Measurements from ENCODE around the gene HSF2. TPM values are rescaled to one million over a fixed set of nuclear protein-coding genes. Genes with fewer than 3 reads are reported as not detected.
"Not testable (repeated sequence)": the region's sequence is repeated elsewhere in the genome, so short reads cannot be mapped to it uniquely, and the experiment has no call there.

HSF2 gene
- total RNA-seq, 4 donors from 2014 or later, result 6.9 to 21.5 (median 11.4) TPM

DNA sequence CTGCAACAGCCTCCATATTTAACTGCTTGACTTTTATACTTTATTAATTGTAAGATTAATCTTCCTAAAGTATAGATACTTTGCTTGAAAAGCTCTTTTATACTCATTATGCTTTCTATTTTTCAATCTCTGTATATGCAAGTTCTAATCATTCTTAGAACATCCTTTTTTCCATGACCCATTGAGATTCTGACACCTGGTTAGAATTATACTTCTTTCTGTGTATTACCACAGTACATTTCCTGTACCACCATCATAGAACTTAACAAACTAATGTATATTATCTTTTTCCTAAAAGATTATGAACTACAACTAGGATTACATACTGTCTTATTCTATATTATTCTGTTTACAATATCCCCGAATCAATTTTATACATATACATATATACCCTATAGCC, 58.6 kb downstream of the HSF2 start:
- H3K27me3 ChIP-seq, result no peaks in the 10 kb centered on the region
- no peak overlapping the region for H3K27ac ChIP-seq
- H3K4me3 ChIP-seq, result no peak overlapping the region
- H3K36me3 ChIP-seq, result peaks cover 0 to 52% (median 0%) of the 10 kb centered on the region in 3 donors
- no peak for TF ChIP-seq POLR2A (IDR thresholded peaks at IDR 0.05)
- TF ChIP-seq, protein P1, sequence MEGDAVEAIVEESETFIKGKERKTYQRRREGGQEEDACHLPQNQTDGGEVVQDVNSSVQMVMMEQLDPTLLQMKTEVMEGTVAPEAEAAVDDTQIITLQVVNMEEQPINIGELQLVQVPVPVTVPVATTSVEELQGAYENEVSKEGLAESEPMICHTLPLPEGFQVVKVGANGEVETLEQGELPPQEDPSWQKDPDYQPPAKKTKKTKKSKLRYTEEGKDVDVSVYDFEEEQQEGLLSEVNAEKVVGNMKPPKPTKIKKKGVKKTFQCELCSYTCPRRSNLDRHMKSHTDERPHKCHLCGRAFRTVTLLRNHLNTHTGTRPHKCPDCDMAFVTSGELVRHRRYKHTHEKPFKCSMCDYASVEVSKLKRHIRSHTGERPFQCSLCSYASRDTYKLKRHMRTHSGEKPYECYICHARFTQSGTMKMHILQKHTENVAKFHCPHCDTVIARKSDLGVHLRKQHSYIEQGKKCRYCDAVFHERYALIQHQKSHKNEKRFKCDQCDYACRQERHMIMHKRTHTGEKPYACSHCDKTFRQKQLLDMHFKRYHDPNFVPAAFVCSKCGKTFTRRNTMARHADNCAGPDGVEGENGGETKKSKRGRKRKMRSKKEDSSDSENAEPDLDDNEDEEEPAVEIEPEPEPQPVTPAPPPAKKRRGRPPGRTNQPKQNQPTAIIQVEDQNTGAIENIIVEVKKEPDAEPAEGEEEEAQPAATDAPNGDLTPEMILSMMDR (IDR thresholded peaks at IDR 0.05), result no peak
- H3K9me3 ChIP-seq, result no peaks in the 10 kb centered on the region
- H3K4me1 ChIP-seq, result peaks cover 0 to 28% (median 0%) of the 10 kb centered on the region in 4 donors
- DNase-seq, result no peak

DNA sequence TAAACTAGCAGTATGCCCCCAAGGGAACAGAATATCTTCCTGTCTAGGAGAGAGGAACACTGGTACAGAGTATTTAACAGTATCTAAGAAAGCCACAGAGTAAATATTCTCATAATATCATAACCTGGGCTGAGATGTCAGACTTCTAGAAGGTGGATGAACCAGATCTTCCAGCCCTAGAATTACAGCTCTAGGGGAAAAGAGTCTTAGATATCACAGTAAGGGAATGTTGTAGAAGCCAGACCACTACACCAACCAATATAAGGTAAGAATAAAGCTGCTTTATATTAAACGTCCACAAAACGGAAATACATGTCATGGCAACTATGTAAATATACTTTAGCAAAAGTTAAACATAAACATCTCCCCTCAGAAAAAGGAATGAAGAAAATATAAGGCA, 59.8 kb downstream of the HSF2 start:
- TF ChIP-seq, protein P1 (IDR thresholded peaks at IDR 0.05), result no peak
- TF ChIP-seq POLR2A (IDR thresholded peaks at IDR 0.05), result no peak
- Histone ChIP-seq H3K4me1 (peaks cover 0 to 32% (median 0%) of the 10 kb centered on the region in 4 donors), H3K4me3 (no peak overlapping the region), H3K27ac (no peak overlapping the region), H3K36me3 (peaks cover 0 to 41% (median 0%) of the 10 kb centered on the region in 3 donors), H3K9me3 (no peaks in the 10 kb centered on the region), H3K27me3 (no peaks in the 10 kb centered on the region)
- DNase-seq, result no peak

GRCh38 chr6:122459865-122460416, 60.5 kb downstream of the HSF2 start:
- not testable (repeated sequence) for H3K4me3 ChIP-seq, H3K27ac ChIP-seq, H3K27me3 ChIP-seq, H3K9me3 ChIP-seq, DNase-seq
- peaks cover 0 to 34% (median 0%) of the 10 kb centered on the region in 3 donors for H3K36me3 ChIP-seq
- H3K4me1 ChIP-seq, result peaks cover 0 to 32% (median 0%) of the 10 kb centered on the region in 4 donors

DNA sequence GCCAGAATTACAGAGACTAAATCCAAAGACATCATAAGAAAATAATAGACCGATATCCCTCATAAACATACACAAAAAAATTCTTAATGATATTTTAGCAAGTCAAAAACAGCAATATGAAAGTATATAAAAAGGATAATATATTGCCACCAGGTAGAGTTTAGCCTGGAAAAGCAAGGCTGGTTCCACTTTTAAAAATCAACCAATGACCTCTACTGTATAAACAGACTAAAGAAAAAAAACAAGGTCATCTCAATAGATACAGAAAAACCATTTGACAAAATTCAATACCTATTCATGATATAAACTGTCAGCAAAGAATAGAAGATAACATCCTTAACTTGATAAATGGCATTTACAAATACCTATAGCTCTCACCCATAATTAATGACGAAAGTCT, 62.4 kb downstream of the HSF2 start:
- Histone ChIP-seq H3K27ac (no peak overlapping the region), H3K27me3 (no peaks in the 10 kb centered on the region), H3K4me3 (no peak overlapping the region), H3K36me3 (peaks cover 0 to 27% (median 0%) of the 10 kb centered on the region in 3 donors), H3K9me3 (no peaks in the 10 kb centered on the region), H3K4me1 (peaks cover 0 to 43% (median 0%) of the 10 kb centered on the region in 4 donors)
- TF ChIP-seq, protein P1 (IDR thresholded peaks at IDR 0.05), result no peak
- no peak for TF ChIP-seq POLR2A (IDR thresholded peaks at IDR 0.05)
- no peak for DNase-seq

DNA sequence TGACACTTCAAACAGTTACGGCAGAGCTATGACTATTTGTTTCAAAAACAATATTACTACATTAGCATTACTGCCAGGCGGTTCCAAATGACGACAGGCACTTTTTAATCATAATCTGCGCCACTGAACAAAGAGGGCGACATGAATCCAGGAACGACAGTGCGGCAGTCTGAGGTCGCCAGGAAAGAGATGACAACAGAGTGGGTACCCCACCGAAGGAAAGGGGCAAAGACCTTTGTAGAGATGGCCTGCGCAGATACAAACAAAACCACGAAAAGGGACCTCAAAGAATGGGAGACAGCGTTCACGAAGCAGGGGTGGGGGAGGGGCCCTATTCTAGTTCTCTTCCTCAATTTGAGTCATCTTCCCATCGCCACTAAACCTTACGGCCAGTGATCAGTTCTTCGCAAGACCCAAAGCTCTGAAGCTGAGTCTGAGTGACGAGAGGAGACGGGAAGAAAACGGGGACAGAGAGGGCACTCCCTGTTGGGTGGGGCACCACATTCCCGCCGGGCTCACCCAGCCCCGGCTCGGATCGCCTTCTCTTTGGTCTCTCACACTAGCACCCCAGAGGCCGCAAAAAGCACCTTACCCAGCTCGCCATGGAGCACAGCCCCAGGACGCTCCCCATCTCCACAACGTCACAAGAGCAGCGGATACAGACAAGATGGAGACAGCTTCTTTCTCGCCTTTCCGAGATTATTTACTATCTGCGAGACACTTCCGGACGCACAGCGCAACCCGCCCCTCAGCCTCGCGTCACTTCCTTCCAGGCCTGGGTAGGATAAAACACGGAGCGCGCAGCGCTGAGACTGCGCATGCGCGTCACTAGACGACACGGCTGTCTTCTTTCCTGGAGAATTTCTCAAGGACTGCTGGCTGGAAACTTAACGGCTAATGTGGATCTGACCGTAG, 71.9 kb downstream of the HSF2 start, which contains the start of gene SERINC1:
Gene SERINC1 (minus strand): TSS at position 701 of the 915 bp plus-strand sequence. CDS start 70 bp downstream, at position 631.
- H3K36me3 ChIP-seq, result peaks cover 0 to 1% (median 0%) of the 10 kb centered on the region in 3 donors
- no peaks in the 10 kb centered on the region for H3K27me3 ChIP-seq
- H3K4me3 ChIP-seq, result peak within 1 kb of the TSS; percentile 68 to 79 (median 73)
- H3K9me3 ChIP-seq, result no peaks in the 10 kb centered on the region
- peak; percentile 91 to 98 (median 95) for DNase-seq
- TF ChIP-seq POLR2A (IDR thresholded peaks at IDR 0.05), result peak; percentile 82 to 91
- TF ChIP-seq, protein P1 (IDR thresholded peaks at IDR 0.05), result no peak
- H3K27ac ChIP-seq, result peak within 1 kb of the TSS; percentile 91 to 94 (median 93)
- H3K4me1 ChIP-seq, result peaks cover 0 to 17% (median 0%) of the 10 kb centered on the region in 4 donors

DNA sequence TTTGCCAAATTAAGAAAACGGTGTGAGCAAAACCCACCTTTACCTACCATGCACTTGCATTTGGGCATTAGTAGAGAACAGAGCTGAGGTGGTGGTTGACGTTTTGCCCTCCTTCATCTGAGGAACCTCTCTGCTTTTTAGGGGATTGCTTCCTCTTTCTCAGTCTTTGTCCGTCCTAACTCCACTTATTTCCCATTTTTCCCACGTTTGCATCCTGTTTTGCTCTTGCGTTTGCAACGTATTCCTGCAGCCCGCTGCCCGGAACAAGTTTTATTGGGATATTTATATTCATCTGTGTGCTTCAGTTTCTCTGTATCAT, 72.5 kb downstream of the HSF2 start:
- H3K4me3 ChIP-seq, result peak overlapping the region; percentile 68 to 79 (median 73)
- H3K4me1 ChIP-seq, result peaks cover 0 to 17% (median 0%) of the 10 kb centered on the region in 4 donors
- peak overlapping the region; percentile 91 to 94 (median 93) for H3K27ac ChIP-seq
- no peak for DNase-seq
- no peaks in the 10 kb centered on the region for H3K36me3 ChIP-seq
- no peak for TF ChIP-seq POLR2A (IDR thresholded peaks at IDR 0.05)
- TF ChIP-seq, protein P1 (IDR thresholded peaks at IDR 0.05), result no peak
- H3K9me3 ChIP-seq, result no peaks in the 10 kb centered on the region
- H3K27me3 ChIP-seq, result no peaks in the 10 kb centered on the region
